Right lobe of liver (tissue), 4 donors: ENCODE measurements around the gene BANP.

Experiments used
- POLR2A ChIP-seq: fragments of 450-650 bp; IDR thresholded peaks from one replicate; pipeline ENCODE4 v1.6.1; 2017; ENCODE audit warnings: antibody characterized with exemption, mild to moderate bottlenecking
- TF ChIP-seq, protein P1 (sequence below), 4 donors: fragments of 200-600 bp in 3 of 4; fragments of 450-650 bp in 1 of 4; IDR thresholded peaks; one replicate each; pipeline versions ENCODE4 v1.5.1 to v1.8.0; 2016 to 2022; ENCODE audit warnings: antibody characterized with exemption in 4 of 4, mild to moderate bottlenecking in 2 of 4
- donor health status: DM: no; HTN: no; CAD: no.
- donor health status: DM: no; HTN: no; CAD: no.
- donor health status: DM: no; HTN: yes; CAD: no.

DNA sequence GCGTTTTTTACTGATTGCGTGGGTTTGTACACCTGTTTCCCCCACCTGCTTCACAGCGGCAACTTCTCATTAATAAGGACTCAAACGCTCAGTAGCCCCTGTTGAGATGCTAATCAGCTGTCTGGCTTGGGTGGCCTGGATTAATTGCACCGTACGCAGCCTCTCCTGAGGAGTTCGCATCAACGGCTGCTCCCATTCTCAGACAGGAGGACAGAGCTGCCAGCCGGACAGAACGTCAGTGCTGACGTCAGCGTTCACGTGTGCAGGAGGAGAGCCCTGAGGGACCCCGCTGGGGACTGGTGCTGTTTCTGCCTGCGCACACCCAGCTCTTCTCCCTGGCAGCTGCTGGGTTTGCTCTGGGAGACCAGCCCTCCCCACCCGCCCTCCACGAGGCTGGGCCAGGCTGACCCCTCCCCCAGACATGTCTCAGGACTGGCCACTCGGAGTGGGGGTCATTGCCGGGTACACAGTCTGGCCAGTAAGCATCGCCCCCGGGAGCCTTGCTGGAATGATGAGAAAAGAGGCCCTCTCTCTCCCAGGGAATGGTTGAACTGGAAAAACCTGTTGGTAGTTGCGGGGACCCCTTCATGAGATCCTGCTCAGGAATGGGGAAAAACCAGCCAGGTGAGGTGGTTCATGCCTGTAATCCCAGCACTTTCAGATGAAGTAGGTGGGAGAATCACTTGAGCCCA lies 5.7 kb upstream of the BANP start:
- TF ChIP-seq, protein P1, sequence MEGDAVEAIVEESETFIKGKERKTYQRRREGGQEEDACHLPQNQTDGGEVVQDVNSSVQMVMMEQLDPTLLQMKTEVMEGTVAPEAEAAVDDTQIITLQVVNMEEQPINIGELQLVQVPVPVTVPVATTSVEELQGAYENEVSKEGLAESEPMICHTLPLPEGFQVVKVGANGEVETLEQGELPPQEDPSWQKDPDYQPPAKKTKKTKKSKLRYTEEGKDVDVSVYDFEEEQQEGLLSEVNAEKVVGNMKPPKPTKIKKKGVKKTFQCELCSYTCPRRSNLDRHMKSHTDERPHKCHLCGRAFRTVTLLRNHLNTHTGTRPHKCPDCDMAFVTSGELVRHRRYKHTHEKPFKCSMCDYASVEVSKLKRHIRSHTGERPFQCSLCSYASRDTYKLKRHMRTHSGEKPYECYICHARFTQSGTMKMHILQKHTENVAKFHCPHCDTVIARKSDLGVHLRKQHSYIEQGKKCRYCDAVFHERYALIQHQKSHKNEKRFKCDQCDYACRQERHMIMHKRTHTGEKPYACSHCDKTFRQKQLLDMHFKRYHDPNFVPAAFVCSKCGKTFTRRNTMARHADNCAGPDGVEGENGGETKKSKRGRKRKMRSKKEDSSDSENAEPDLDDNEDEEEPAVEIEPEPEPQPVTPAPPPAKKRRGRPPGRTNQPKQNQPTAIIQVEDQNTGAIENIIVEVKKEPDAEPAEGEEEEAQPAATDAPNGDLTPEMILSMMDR (IDR thresholded peaks at IDR 0.05), result no peak
- no peak for TF ChIP-seq POLR2A
